GM21423 (cell line): Measurements from ENCODE around the gene DNAJB2.
"Not testable (repeated sequence)": the region's sequence is repeated elsewhere in the genome, so short reads cannot be mapped to it uniquely, and the experiment has no call there.

Source experiments
- ATAC-seq: cut with Tn5 transposase; IDR thresholded peaks from one replicate; pipeline ENCODE4 v1.9.1; 2021; ENCODE audit warnings: mild to moderate bottlenecking, moderate library complexity; ENCODE audit not compliant: unreplicated experiment

DNAJB2 gene

GRCh38 chr2:219254590-219255201, 24.5 kb upstream of the DNAJB2 start:
- ATAC-seq: peak; percentile 28

GRCh38 chr2:219258942-219259341, 20.2 kb upstream of the DNAJB2 start:
- ATAC-seq: not testable (repeated sequence)

GRCh38 chr2:219261024-219261855, 17.9 kb upstream of the DNAJB2 start:
- no peak for ATAC-seq

DNA sequence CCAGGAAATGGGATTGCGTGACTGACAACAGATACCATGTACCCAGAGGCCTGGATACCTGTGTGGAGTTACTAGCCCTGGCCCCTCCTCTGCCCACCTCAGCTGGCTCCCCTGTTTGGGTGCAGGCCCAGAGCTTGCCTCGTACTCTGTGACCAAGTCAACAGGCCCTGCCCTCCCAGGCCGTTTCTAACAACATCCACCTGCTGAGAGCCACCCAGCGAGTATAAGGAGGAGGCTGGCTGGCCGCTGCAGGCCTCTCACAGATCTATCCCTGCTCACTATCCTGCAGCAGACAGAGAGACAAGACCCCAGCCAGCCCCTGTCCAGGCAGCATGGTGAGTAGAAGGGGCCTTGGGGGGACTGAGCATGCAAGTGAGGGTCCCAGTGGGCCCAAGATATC, 12.9 kb upstream of the DNAJB2 start:
- no peak for ATAC-seq

DNA sequence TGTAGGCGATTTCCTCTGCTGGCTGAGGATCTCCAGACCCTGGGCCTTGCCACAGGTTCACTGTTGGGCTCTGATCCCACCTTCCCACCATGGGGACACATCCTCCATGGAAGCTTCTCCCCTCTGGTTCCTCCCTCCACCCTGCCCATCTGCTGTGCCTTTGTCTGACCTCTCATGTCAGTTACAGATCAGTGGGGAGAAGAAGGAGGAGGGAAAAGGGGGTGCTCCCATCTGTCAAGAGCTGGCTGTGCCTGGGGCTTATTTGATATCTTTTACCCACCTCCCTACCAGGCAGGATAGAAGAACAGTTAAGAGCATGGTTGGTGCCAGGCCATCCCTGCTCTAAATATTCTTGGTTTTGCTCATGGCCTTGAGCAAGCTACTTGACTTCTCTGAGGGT, 12.3 kb upstream of the DNAJB2 start:
- no peak for ATAC-seq

DNA sequence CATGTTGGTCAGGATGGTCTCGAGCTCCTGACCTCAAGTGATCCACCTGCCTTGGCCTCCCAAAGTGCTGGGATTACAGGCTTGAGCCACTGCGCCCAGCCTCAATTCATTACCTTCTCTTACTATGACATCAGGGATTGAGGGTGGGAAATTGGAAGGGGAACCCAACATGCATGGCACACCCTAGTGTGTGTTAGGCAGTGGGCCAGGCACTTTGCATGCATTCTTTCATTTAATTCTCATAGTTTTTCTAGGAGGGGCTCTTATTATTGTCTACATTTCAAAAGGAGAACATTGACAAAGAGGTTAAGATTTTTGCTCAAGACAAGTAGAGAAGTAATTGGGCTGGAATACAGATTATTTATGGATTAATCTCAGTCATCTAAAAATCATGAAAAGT, 10.9 kb upstream of the DNAJB2 start:
- no peak for ATAC-seq

DNA sequence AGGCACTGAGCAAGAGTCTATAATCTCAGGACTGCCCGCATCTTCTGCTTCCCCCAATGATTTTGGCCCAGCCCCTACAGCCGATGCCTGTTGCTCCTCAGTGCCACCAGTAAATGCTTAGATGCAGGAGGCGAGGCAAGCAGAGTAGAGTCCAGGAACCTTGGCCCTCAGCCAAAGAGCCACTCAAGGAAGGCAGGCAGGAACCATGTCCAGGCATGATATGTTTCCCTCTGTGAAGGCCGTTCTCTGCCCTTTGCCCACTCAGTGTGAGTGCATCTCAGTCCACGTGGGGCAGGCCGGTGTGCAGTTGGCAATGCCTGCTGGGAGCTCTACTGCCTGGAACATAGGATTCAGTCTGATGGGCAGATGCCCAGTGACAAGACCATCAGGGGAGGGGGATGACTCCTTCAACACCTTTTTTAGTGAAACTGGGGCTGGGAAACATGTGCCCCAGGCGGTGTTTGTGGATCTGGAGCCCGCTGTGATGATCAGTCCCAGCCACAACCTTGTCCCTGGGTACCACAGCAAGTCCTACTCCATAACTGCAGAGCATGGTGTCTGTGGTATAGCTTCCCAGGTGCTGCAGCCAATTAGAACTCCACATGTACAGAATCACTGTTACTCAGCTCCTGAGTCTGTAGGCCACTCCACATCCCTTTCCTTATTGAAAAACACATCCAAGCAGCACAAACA, 9.7 kb upstream of the DNAJB2 start:
- ATAC-seq: no peak

- ATAC-seq: no peak
These were observed 9.2 kb upstream of the DNAJB2 start for GRCh38 chr2:219270055-219270372.

GRCh38 chr2:219271021-219271420, 8.1 kb upstream of the DNAJB2 start:
- no peak for ATAC-seq

DNA sequence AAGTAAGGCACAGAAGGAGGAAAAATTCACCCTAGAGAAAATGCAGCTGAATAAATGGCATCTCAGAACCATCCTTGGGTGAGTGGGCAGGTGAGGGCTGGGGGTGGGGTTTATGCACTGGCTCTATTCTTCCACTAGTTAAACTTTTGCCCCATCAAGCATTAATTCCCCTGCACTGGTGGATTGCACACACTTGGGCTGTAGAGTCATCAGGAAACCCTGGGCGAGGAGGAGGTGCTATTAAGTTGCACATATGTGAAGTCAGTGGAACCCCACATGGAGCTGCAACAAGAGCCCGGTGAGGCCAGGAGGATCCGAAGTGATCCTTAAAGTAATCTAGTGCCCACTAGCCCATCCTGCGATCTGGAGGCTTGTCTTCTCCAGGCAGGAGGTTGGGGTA, 6.8 kb upstream of the DNAJB2 start:
- no peak for ATAC-seq

GRCh38 chr2:219272995-219273394, 6.2 kb upstream of the DNAJB2 start:
- ATAC-seq: no peak

DNA sequence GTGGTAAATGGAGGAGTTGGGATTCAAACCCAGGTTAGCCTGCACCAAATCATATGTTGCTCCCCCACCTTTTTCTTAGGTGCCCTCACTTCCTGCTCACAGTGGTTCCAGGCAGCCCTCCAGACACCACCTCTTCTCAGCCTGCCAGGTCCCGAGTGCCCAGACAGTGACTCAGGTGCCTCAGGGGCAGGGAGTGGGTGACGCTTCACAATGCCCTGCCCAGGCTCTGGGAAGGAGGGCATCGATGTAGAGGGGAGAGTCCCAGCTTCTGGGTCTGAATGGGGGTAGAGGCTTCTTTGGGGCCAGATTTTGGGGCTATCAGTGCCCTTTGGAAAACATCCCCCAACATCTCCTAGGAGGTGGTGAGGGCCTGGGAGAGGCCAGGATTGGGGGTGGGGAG, 5.2 kb upstream of the DNAJB2 start:
- ATAC-seq: no peak

- ATAC-seq: no peak
These were observed 4.7 kb upstream of the DNAJB2 start for GRCh38 chr2:219274361-219274921.

DNA sequence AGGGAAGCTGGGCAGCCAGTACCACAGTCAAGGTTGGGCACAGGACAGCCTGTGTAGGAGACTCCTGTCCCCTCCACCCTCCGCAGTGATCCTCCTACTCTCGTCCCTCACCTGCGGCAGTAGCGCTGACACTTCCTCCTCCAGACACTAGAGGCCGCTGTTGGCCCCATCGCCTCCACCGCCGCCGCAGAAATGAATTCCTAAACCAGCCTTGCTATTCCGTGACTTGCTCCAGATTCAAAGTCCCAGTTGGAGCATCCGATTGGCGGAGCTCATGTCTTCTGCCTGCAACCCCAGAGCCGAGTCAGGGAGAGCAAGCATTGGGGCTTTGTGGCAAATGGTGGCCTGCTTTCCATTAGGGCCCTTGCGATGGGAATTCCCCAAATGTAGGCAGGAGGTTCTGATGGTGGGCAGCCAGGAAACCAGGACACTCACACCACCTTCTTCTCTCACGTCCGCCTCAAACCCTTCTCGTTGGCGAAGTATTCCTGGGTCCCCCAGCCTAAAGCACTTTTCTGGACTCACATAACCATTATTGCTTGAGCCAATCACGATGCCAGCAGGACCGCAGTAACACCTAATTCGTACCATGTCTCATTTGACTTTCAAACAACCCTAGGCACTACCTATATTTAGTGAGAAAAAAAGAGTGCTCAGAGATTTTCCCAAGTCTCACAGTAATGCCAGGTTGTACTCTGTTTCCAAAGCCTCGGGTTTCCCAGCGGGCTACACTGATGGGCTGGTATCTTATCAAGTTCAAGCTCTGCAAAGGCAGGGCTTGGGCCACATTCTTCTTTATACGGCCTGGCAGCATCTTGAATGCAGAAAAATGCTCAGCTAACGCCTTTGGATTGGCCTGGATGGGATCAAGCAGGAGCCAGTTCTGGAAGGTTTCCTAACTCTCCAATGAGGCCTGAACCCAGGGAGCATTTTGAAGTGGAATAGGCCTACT, 1.2 kb upstream of the DNAJB2 start:
- ATAC-seq: peak; percentile 19

GRCh38 chr2:219278655-219279150, 463 bp upstream of the DNAJB2 start:
- no peak for ATAC-seq

DNA sequence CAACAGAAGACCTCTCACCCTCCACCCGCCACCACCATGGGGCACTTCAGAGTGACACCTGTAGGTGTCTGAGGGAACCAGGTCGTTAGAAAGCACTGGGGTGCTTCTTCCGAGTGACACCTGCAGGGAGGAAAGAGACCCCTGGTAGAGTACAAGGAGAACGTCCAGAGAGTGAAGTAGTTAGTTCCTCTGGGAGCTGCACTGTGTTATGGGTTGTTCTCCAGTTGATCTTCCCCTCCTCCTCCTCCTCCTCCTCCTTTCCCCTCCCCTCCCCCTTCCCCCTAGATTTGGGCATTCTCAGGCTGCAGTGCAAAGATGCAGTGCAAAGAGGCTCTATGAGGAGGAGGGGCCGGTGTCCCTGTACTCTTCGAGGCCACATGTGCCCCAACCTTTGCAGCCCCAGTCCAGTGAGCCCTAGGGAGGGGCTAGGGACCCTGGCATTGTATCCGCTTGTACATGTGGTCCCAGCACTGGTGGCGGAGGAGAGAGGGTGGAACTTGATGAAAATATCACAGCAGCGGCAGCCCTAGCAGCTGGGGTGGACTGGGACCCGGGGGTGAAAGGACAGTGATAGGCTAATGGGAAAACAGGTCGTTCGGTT, 850 bp downstream of the DNAJB2 start:
- no peak for ATAC-seq

GRCh38 chr2:219280651-219281050, 1.5 kb downstream of the DNAJB2 start:
- ATAC-seq: no peak

GRCh38 chr2:219281588-219281987, 2.4 kb downstream of the DNAJB2 start:
- ATAC-seq: no peak

GRCh38 chr2:219282375-219282774, 3.2 kb downstream of the DNAJB2 start:
- no peak for ATAC-seq

DNA sequence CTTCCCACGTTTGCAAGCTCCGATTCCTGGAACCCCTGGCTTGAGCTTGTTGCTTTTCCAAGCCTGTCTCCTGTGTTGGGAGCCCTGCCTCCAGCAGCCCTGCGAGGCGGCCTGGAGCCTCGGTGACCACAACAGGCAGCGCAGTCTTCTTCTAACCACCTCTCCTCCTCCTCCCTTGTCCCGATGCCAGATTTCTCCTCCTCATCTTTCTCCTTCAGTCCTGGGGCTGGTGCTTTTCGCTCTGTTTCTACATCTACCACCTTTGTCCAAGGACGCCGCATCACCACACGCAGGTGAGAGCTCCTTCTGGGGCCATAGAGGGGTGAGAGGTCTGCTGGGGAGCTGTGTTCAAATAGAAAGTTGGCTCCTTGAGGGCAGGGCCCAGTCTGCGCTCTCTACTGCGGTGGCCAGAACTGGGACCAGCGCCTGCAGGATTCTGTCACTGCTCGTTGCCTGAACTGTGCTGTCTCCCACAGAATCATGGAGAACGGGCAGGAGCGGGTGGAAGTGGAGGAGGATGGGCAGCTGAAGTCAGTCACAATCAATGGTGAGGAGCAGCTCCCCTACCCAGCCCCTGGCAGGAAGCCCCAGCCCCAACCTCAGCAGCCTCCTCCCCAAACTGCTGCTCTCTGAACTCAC, 3.9 kb downstream of the DNAJB2 start:
- no peak for ATAC-seq
